ENCODE data around the gene LINC01488. TPM values are rescaled to one million over a fixed set of nuclear protein-coding genes. Genes with fewer than 3 reads are reported as not detected.

Gene LINC01488
- total RNA-seq, 1 donor from 2014 or later, result not detected

DNA sequence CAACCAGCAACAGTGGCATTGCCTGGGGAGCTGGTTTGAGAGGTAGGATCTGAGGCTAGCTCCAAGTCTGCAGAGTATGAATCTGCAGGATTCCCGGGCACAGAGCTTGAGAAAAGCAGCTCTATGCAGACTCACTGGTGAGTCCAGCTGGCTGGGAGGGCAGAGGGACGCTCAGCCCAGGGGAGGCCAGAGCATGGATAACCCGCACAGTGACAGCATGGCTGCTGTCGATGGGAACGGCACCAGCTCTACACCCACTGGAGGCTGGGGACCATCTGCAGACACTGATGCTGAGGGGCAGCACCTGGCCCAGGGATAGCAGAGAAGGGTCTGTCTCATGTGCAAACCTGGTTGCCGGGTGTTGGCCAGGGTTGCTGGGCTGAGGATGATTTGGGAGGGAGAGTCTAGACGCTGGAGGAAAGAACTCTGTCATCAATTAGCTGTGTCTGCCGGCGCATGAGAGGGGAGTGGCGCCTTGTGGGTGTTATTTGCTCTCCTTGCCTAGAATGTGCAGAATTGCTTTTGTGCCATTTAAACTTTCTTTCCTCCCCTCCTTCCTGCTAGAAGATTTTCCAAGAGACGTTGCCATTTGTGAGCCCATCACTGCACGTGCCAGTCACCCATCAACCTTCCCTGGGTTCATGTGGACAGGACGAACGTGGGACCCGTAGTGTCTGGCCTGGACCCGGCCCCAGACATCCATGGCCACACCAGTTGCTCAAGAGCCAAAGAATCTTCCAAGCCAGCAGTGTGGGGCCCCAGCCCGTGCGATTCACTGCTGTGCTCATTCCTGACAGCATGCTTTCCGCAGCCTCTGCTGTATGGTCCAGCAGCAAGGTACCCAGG is 19.1 kb upstream of the LINC01488 start:
- H3K27me3 Mint-ChIP-seq, result peaks cover 6% of the 10 kb centered on the region
- no peak for DNase-seq
- no peaks in the 10 kb centered on the region for H3K36me3 Mint-ChIP-seq (ENCODE audit: low read depth)
- H3K4me3 Mint-ChIP-seq, result no peak overlapping the region
- ChIA-PET POLR2A (no interaction called here), CTCF (no interaction called here)
- H3K4me1 Mint-ChIP-seq, result no peaks in the 10 kb centered on the region
- intact Hi-C loops (cut with micrococcal nuclease), result no loop called here
- ATAC-seq (ENCODE audit: low read depth), result no peak
- peaks cover 13% of the 10 kb centered on the region for H3K9me3 Mint-ChIP-seq
- H3K27ac Mint-ChIP-seq, result no peak overlapping the region
- TF ChIP-seq, protein P1, sequence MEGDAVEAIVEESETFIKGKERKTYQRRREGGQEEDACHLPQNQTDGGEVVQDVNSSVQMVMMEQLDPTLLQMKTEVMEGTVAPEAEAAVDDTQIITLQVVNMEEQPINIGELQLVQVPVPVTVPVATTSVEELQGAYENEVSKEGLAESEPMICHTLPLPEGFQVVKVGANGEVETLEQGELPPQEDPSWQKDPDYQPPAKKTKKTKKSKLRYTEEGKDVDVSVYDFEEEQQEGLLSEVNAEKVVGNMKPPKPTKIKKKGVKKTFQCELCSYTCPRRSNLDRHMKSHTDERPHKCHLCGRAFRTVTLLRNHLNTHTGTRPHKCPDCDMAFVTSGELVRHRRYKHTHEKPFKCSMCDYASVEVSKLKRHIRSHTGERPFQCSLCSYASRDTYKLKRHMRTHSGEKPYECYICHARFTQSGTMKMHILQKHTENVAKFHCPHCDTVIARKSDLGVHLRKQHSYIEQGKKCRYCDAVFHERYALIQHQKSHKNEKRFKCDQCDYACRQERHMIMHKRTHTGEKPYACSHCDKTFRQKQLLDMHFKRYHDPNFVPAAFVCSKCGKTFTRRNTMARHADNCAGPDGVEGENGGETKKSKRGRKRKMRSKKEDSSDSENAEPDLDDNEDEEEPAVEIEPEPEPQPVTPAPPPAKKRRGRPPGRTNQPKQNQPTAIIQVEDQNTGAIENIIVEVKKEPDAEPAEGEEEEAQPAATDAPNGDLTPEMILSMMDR (IDR thresholded peaks at IDR 0.05), result no peak

DNA sequence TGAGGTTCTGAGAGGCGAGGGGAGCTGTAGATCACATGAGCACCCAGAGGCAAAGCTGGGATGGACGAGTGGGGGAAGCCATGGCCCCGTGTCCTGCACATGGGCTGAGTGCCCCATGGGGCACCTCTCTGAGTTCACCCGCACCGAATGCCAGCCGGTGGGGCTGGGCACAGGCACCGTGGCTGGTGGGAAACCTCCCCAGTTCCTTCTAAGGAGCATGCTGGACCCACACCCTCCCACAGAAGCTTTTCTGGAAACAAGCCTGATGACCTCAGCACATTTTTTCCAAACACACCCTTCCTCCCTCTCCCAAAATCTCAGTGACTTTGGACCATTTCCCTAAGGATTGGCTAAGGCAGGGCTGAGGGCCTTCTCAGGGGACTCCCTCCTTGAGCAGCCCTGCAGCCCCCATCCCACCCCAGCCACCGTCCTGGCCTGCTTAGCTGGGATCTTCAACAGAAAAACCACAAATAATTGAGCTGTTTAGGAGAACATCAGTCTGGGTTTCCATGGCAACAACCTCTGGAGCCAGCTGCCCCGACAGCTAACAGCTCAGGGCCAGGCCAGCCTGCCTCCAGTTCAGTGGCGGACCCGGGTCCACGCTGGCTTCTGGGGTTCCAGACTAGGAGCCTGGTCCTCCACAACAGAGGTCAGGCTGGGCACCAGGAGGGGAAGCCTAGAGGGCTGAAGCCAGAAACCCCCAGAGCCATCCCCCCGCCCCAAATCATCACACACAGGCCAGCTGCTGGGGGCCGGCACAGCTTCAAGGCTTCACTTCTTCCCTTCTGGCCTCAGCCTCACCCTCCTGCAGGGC is 18.1 kb upstream of the LINC01488 start:
- Mint-ChIP-seq H3K4me3 (no peak overlapping the region), H3K27ac (no peak overlapping the region), H3K4me1 (no peaks in the 10 kb centered on the region), H3K36me3 (ENCODE audit: low read depth) (no peaks in the 10 kb centered on the region), H3K27me3 (peaks cover 6% of the 10 kb centered on the region), H3K9me3 (peaks cover 6% of the 10 kb centered on the region)
- ATAC-seq (ENCODE audit: low read depth), result no peak
- DNase-seq, result no peak
- ChIA-PET POLR2A (no interaction called here), CTCF (no interaction called here)
- intact Hi-C loops (cut with micrococcal nuclease), result no loop called here
- TF ChIP-seq, protein P1 (IDR thresholded peaks at IDR 0.05), result no peak

DNA sequence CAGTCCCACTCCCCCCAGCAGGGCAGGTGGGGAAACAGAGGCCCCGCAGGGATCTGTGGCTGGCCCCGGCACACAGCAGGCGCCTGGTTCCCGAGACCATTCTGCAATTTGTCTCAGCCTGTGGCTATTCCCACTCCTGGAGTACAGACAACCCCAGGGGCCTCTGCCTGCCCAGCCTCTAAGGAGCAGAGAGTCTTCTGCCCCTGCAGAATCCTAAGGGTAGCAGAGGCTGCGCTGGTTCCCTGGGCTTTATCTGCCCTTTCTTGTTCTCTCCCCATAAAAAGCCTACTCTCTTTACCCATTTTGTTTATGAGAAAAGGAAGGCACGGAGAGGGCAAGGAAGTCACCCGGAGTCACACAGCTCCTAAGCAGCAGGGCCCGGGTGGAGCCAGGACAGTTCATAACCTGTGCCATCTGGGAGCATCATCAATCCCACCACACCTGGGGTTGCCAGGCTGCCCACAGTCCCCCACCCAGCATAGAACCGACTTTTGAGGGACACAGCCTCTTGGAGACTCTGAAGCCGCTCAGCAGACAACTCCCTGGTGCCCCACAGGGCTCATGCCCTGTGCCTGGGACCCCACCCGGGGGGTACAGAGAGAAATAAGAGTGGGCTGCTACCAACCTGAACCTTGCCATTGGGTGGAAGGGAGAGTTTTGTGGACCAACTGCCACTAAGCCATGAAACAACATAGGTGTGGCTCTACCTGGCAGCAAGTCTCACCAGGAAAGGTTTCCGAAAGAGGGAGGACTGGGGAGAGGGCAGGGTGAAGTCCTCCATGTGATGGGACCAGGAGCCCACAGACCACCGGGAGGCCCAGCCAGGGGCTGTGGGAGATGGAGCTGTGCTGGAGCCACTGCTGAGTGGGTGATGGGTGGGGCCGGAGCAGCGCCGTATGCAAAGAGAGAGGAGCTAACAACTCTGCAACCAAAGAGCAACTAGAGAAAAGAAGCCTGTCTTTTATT is 17.2 kb upstream of the LINC01488 start:
- CTCF ChIA-PET, result no interaction called here
- H3K4me1 Mint-ChIP-seq, result no peaks in the 10 kb centered on the region
- DNase-seq (no peak), ATAC-seq (ENCODE audit: low read depth) (no peak)
- H3K27ac Mint-ChIP-seq, result no peak overlapping the region
- TF ChIP-seq, protein P1 (IDR thresholded peaks at IDR 0.05), result no peak
- POLR2A ChIA-PET, result no interaction called here
- intact Hi-C loops (cut with micrococcal nuclease), result no loop called here
- H3K9me3 Mint-ChIP-seq, result peaks cover 6% of the 10 kb centered on the region
- no peak overlapping the region for H3K4me3 Mint-ChIP-seq
- H3K27me3 Mint-ChIP-seq, result peaks cover 6% of the 10 kb centered on the region
- no peaks in the 10 kb centered on the region for H3K36me3 Mint-ChIP-seq (ENCODE audit: low read depth)

DNA sequence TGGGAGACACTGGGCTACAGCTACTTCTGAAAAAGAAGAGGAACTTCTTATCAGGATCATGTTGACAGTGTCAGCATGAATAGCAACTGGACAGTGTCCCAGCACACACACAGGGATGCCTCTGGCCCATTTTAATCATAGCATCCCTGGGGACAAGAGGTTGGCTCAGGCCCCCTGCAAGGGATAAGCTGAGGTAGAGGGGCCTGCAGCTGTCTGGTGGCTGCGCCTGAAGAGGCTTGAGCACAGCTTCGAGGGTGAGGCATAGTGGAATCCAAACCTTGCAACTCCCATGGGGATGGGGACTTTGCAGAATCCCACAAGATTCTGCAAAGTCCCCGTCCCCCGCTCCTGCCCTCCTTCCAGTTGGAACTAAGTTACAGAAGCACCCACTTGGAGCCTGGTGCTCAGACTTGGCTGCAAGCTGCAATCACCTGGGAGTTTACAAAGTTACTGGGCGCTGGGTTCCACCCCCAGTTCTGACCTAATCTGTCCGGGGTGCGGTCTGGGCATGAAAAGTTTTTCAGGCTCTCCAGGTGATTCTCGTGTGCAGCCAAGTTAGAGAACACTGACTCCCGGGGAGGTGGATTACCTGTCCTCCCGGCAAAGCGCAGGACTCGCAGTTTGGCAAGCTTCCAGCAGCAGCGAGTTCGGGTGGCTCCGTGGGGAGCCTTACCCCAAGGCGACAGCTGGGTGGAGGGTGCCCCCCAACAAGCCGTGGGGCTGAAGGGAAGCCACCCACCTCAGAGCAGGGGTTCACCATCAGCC is 16.0 kb upstream of the LINC01488 start:
- intact Hi-C loops (cut with micrococcal nuclease), result no loop called here
- no peaks in the 10 kb centered on the region for H3K4me1 Mint-ChIP-seq
- peaks cover 6% of the 10 kb centered on the region for H3K27me3 Mint-ChIP-seq
- DNase-seq (no peak), ATAC-seq (ENCODE audit: low read depth) (no peak)
- no peak overlapping the region for H3K27ac Mint-ChIP-seq
- no peaks in the 10 kb centered on the region for H3K36me3 Mint-ChIP-seq (ENCODE audit: low read depth)
- TF ChIP-seq, protein P1 (IDR thresholded peaks at IDR 0.05), result no peak
- H3K9me3 Mint-ChIP-seq, result peaks cover 6% of the 10 kb centered on the region
- POLR2A ChIA-PET, result no interaction called here
- CTCF ChIA-PET, result no interaction called here
- H3K4me3 Mint-ChIP-seq, result no peak overlapping the region
